Measurements from ENCODE around the gene DXO.
"Not testable (repeated sequence)": the region's sequence is repeated elsewhere in the genome, so short reads cannot be mapped to it uniquely, and the experiment has no call there.

Gene DXO

DNA sequence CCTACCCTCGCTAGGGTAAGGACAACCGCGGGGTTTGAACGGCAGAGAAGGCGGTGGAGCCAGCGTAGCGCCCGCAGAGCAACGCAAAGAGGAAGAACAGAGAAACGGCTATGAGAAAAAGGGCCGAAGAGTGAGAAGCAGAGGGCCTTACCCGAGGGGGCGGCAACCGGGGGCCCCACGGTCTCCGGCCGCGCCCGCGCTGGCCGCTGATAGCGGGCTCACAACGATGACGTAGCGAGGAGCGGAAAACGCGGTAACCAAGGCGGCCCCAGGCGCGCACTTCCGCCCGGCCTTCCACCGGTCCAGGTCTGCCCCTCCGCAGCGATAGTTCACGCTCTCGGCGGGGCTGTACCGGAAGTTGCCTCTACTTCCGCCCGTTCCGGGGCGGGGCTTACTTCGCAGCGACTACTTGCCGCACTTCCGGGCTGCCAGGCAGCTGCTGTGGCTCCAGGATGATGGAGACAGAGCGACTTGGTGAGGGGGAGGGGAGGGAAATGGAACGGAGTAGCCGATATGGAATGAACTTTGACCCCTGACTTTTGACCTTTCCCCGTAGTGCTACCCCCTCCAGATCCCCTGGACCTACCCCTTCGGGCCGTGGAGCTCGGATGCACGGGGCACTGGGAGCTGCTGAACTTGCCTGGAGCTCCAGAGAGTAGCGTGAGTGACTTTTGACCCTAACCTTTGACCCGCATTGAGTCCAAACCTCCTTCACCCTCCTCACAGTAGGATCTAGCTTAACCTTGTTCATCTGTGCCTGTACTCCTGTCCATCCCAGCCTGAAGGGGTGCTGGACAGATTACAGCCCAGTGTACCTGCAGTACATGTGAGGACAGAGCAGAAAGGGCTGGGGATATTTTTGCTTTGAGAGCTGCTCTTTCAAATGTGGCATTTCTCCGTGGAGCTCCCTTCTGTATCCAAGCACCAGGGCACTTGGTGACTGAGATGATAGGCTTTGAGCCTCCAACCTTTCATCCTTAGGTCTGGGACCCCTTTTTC is 12.9 kb downstream of the DXO start, which contains the start of the genes NELFE and SKIC2:
TSS of gene NELFE (minus strand) at position 231 of the 999 bp plus-strand sequence. CDS start 525 bp downstream, outside the sequence.
TSS of gene SKIC2 (plus strand) at position 435 of the 999 bp plus-strand sequence. CDS start at position 453, 18 bp downstream.
- peak in 50 of 51 donors; percentile 77 to 99 (median 97) for DNase-seq

DNA sequence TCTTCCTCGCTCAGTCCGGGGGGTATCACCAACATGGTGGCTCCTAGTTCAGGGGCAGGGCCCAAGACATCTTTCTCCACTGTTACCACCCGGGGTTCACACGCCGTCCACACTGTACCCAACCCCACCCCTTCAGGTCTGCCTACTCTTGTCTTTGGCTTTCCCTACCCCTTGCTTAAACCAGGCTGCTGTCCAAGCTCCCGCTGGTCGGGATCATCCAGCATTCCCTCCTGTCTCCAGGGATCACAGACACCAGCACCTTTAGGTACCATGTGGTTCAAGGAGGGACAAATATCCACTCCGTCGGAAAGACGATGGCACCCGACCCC is 13.6 kb downstream of the DXO start:
- peak in 1 of 51 donors; percentile 63 for DNase-seq

- DNase-seq, result no peak
These were observed 15.1 kb downstream of the DXO start for GRCh38 chr6:31956796-31957195.

- DNase-seq, result no peak
These were observed 17.4 kb downstream of the DXO start for GRCh38 chr6:31954511-31954910.

DNA sequence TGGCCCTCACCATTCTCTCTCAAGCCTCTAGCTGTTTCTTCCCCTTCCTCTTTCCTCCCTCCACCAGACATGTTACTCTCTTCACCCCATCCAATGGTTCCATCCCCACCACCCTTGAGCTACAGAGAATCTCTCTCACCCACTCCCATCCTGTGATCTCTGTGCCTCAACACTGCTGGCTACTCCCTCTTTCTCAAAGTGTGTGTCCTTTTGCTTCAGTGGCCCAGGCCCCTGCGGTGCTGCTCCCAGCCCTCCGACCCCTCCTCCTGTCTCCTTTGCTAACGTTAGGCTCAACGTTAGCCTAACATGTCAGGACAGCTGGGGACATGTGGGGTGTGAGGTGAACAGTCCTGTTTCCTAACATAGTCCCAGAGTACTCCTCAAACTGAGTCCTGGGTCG is 19.0 kb downstream of the DXO start:
- no peak for DNase-seq

DNA sequence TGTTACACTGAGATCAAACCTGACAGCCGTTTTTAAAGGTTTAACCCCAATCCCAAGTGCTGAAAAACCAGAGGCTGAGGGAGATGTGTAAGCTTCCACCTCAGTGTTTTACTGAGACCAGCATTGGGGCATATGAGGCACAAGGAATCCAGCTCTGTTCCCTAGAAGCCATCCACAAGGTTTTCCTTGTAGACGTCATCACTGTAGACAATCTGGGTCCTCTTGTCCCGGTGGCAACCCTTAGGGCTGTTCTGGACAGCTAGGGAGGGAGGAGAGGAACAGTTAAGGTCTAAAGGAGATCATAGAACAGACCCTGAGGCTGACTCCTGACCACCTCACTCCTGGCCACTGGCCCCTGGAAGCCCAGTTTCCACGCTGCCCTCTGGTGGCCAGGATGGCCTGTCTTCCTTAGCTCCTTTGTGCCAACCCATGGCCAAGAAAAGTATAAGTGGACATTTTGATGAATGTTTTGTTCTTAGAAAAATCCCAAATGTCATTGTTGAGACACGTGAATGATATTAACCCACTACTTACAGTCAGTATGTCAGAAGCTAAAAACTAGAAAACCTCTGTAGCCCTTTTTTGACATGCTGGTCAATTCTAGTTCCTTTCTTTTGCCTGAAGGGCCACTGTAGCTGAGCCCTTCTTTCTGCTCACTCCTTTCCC is 19.7 kb downstream of the DXO start:
- DNase-seq, result peak in 26 of 51 donors; percentile 4 to 65 (median 20)

DNA sequence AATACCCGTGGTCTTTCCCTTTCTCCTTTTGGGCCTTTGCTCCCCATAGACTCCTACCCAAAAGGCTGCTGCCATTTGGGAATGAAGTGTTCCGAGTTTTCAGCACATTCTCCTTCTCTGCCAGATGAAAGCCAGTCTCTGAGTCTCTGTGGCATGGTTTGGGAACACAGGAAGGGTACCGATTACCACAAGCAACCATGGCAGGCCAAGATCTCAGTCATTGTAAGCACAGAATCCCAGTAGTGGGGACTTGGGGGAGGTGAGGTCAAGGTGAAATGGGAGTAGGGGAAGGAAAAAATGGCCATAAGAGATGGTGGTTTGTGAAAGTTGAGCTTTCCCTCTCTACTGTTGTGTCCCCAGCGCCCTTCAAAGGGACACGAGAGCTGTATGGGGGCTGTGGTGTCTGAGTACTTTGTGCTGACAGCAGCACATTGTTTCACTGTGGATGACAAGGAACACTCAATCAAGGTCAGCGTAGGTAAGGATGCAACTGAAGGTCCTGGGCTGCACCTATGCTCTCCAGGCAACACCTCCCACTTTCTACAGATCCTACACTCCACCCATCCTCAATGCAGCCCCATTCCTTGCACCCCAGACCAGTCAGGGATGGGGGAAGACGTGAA is 21.9 kb downstream of the DXO start:
- no peak for DNase-seq

- DNase-seq, result no peak
These were observed 23.1 kb downstream of the DXO start for GRCh38 chr6:31948753-31949413.

GRCh38 chr6:31948306-31948705 is 23.6 kb downstream of the DXO start:
- no peak for DNase-seq

GRCh38 chr6:31947864-31948263 is 24.1 kb downstream of the DXO start:
- no peak for DNase-seq

DNA sequence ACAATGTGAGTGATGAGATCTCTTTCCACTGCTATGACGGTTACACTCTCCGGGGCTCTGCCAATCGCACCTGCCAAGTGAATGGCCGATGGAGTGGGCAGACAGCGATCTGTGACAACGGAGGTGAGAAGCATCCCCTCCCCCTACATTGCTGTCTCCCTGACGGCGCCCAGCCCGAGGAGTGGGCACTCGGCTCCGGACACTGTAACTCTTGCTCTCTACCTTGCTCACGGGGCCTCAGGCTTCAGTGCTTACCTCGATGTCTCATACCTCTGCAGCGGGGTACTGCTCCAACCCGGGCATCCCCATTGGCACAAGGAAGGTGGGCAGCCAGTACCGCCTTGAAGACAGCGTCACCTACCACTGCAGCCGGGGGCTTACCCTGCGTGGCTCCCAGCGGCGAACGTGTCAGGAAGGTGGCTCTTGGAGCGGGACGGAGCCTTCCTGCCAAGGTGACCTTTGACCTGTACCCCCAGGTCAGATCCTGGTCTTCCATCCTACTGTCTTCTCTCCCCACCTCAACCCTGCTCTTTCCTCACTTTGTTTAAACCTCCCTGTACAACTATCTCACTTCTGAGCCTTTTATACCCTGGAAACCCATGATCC is 24.8 kb downstream of the DXO start:
- DNase-seq, result no peak

DNA sequence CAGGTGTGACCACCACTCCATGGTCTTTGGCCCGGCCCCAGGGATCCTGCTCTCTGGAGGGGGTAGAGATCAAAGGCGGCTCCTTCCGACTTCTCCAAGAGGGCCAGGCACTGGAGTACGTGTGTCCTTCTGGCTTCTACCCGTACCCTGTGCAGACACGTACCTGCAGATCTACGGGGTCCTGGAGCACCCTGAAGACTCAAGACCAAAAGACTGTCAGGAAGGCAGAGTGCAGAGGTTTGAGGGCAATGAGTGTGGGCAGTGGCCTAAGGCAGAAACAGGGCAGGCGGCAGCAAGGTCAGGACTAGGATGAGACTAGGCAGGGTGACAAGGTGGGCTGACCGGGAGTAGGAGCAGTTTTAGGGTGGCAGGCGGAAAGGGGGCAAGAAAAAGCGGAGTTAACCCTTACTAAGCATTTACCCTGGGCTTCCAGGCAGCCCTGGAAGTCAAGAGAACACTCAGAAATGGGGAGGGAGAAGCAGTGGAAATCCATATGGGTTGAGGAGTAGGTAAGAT is 25.5 kb downstream of the DXO start:
- DNase-seq, result no peak

GRCh38 chr6:31945507-31946369 is 26.2 kb downstream of the DXO start, which contains the start of gene CFB:
CFB (plus strand) TSS chr6:31946095; CDS start chr6:31946222, 127 bp downstream.
- peak in 1 of 51 donors; percentile 5 for DNase-seq

DNA sequence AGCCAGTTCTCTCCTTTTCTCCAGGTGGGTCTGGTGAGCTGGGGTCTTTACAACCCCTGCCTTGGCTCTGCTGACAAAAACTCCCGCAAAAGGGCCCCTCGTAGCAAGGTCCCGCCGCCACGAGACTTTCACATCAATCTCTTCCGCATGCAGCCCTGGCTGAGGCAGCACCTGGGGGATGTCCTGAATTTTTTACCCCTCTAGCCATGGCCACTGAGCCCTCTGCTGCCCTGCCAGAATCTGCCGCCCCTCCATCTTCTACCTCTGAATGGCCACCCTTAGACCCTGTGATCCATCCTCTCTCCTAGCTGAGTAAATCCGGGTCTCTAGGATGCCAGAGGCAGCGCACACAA is 26.8 kb downstream of the DXO start:
- DNase-seq, result no peak

- no peak for DNase-seq
These were observed 28.2 kb downstream of the DXO start for GRCh38 chr6:31943742-31944141.

- DNase-seq, result no peak
These were observed 31.7 kb downstream of the DXO start for GRCh38 chr6:31940256-31940664.

DNA sequence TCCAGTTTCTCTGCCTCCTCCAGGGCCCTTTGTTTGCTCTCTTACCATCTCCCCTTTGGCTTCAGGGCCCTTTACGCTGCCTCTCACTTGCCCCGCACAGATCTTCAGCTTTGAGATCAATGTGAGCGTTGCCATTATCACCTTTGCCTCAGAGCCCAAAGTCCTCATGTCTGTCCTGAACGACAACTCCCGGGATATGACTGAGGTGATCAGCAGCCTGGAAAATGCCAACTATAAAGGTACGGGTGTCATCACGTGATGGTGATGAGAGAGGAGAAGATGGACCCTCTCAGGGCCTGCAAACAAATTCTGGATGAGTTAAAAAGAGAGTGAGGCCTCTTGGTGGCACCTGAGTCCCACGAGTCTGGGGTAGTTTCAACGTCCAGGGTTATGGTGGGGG is 36.1 kb downstream of the DXO start:
- no peak for DNase-seq

DNA sequence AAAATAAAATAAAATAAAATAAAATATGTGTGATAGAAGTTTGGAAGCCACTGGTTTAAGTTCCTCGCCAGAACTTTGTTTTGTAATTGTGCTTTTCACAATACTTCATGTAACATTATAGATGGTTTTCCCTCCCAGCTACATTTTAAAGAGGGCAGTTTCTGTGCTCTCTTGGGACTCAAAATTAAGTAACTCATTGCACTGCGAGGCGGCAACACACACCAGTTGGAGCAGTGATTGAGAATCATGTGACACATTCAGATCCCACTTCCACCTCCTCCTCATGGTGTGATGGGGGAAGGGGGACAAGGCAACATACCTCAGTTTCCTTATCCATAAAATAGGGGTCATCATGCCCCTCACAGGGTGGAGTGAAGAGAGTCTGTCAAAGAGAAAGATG is 36.9 kb downstream of the DXO start:
- no peak for DNase-seq

DNA sequence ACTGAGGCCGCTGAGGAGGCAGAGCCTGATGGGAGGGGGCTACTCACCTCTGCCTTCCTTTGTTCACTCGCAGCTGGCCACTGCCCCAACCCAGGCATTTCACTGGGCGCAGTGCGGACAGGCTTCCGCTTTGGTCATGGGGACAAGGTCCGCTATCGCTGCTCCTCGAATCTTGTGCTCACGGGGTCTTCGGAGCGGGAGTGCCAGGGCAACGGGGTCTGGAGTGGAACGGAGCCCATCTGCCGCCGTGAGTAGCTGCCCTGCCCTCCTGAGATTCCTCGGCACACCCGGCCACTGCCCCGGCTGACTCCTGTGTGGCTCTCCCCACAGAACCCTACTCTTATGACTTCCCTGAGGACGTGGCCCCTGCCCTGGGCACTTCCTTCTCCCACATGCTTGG is 38.4 kb downstream of the DXO start:
- no peak for DNase-seq

- not testable (repeated sequence) for DNase-seq
These were observed 39.8 kb downstream of the DXO start for GRCh38 chr6:31932137-31932536.

All from hypothalamus (tissue), 51 donors.